ENCODE measurements around the gene CACNB2.

CACNB2 gene

GRCh38 chr10:18429335-18429734 is 289.1 kb downstream of the CACNB2 start:
- no peak for TF ChIP-seq CTCF (IDR thresholded peaks at IDR 0.05)

- no peak for TF ChIP-seq CTCF (IDR thresholded peaks at IDR 0.05)
Measured at GRCh38 chr10:18436902-18437301, 296.7 kb downstream of the CACNB2 start.

GRCh38 chr10:18437486-18437885 is 297.3 kb downstream of the CACNB2 start:
- TF ChIP-seq CTCF (IDR thresholded peaks at IDR 0.05): no peak

GRCh38 chr10:18438361-18439126 is 298.3 kb downstream of the CACNB2 start:
- no peak for TF ChIP-seq CTCF (IDR thresholded peaks at IDR 0.05)

GRCh38 chr10:18439601-18440000 is 299.4 kb downstream of the CACNB2 start:
- no peak for TF ChIP-seq CTCF (IDR thresholded peaks at IDR 0.05)

- TF ChIP-seq CTCF (IDR thresholded peaks at IDR 0.05): no peak
Measured at GRCh38 chr10:18446205-18446604, 306.0 kb downstream of the CACNB2 start.

GRCh38 chr10:18449611-18450026 is 309.4 kb downstream of the CACNB2 start:
- no peak for TF ChIP-seq CTCF (IDR thresholded peaks at IDR 0.05)

GRCh38 chr10:18450298-18450697 is 310.1 kb downstream of the CACNB2 start:
- no peak for TF ChIP-seq CTCF (IDR thresholded peaks at IDR 0.05)

Data from LNCAP (cell line).